ENCODE results near the gene CELA3B.
A peak's percentile ranks its signal among the peaks of the same experiment; 100 is the strongest.
"Not testable (repeated sequence)": the region's sequence is repeated elsewhere in the genome, so short reads cannot be mapped to it uniquely, and the experiment has no call there.

Gene CELA3B

DNA sequence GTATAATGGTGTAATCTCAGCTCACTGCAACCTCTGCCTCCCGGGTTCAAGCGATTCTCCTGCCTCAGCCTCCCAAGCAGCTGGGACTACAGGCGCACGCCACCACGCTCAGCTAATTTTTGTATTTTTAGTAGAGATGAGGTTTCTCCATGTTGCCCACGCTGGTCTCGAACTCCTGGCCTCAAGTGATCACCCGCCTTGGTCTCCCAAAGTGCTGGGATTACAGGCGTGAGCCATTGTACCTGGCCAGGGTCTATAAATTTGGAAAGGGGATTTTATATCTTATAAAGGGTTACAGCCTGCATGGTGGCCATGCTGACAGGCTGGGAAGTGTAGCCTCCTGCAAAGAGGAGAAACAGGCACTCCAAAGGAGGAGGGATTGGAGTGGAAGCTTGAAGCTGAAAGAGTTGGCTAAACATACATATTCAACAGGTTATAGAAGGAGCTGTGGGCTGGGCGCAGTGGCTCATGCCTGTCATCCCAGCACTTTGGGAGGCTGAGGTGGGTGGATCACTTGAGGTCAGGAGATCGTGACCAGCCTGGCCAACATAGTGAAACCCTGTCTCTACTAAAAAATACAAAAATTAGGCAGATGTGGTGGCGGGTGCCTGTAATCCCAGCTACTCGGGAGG is 37.9 kb downstream of the CELA3B start:
- not testable (repeated sequence) for FAIRE-seq

DNA sequence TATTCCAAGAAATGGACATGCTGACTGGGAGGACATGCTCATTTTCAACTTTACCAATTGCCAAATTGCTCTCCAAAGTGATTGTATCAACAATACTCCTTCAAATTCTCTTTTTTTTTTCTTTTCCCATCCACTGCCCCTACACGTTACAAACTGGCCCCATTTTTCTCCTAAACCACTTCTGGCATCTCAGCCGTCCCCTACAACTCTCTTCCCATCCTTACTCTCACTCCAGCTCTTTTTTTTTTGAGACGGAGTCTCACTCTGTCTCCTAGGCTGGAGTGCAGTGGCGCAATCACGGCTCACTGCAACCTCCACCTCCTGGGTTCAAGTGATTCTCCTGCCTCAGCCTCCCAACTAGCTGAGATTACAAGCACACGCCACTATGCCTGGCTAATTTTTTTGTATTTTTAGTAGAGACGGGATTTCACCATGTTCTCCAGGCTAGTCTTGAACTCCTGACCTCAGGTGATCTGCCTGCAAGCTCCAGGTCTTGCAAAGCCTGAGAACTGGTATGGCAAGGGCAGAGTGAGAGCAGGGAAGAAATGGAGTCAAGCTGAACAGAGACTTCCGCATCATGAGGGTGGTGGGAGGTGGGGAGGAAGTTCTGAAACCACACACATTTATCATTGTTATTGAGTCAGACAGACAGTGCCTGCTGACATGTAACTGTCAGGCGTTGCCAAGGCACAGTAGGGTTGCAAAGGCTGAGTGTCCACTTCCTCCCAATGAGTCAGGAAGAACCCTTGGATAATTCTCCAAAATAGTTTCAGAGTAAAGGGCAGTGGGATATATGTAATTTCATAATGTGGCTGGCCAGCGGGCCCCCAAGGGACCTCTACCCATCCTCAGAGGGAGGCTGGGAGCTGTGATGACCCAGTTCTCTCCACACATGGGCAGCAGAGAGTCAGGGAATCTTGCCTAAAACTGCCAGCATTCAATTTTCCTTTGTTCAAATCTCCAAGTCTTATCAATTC is 42.0 kb downstream of the CELA3B start:
- FAIRE-seq = no peak

DNA sequence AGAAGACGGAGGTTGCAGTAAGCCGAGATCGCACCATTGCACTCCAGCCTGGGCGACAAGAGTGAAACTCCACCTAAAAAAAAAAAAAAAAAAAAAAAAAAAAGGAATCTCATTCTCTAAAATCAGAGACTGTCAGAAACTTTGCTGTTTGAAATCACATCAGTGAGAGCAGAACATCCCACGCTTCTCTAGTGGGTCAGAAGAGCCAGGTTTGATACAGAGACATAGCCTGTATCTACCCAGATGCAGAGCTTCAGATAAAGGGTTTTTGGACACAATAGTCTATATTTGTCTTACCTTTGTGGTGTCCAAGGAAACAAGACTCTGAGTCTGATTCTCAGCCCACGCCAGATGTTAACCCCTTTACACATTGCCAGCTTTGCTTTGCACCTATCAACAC is 44.2 kb downstream of the CELA3B start:
- FAIRE-seq = no peak

DNA sequence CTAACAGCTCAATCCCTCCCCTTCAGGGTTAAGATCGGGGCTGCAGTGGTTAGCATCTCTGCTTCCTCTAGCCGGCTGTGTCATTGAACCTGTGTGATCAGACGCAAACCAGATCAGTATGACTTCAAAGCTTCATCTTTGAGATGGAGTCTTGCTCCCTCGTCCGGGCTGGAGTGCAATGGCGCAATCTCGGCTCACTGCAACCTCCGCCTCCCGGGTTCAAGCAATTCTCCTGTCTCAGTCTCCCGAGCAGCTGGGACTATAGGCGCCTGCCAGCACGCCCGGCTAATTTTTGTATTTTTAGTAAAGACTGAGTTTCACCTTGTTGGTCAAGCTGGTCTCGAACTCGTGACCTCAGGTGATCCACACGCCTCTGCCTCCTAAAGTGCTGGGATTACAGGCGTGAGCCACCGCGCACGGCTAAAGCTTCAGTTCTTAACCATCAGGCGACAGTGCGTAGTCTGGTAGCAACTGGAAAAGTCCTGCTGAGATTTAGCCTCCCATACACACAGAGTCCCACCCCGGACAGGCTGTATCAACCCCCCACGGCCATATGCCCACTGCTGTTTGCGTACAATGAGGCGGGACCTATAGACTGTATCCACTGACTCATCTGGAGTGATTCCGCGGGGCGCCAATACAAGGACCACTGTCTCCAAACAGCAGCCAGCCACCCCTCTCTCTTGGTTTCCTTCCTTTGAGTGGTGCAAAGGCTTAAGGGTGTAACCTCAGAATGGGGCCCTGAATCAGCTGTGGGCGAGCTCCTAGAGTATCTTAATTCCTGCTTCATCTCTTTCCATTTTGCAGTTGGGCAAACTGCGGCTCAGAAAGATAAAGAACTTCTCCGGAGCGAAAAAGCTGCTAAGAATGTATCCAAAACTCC is 47.9 kb downstream of the CELA3B start:
- FAIRE-seq = no peak

DNA sequence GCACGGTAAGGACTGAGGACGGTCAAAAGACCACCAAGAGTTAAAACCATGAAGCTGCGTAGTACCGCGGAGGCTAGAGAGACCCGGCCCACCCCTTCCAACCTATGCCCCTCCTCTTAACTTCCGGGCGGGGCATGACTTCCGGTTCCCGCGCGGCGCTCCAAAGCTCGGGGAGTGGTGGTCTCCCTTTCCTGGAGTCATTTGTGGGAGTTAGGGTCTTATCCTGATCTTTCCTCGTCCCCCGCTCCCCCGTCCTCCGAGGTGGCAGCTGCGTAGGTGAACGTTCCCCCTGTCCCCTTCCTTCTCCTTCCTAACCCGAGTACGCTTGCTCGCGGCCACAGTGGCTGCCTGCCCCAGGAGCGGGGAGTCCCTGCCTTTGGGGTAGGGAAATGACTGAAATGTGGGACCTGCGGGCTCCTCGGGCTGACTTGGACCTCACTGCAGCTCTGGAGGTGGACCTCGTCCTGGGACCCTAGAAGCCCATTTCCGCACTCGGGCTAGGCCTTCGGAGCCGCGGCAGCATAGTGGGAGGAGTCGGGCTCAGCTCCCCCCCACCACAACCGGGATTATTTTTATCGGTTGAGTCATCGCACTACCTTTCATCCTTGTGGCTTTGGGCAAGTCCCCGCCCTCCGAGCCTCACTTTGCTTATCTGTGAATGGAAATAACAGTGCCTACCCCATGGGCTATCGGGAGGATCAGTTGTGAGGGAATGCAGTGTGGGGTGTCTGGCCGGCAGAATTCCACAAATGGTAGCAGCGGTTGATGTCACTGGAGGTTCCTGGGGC is 48.7 kb downstream of the CELA3B start:
- peak; percentile 18 for FAIRE-seq

DNA sequence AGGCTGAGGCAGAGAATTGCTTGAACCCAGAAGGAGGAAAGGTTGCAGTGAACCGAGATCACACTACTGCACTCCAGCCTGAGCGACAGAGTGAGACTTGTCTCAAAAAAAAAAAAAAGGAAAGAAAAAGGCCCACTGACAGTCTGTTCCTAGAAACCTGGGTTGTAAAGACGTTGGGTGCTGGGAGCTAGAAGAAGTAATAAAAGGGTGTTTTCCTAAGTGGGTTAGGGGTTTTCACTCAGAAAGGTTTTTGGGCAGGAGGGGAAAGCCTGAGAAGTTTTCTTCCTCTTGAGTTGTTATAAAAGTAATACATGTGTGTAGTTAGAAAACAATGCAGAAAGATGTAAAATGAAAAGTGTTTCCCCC is 50.1 kb downstream of the CELA3B start:
- FAIRE-seq = no peak

DNA sequence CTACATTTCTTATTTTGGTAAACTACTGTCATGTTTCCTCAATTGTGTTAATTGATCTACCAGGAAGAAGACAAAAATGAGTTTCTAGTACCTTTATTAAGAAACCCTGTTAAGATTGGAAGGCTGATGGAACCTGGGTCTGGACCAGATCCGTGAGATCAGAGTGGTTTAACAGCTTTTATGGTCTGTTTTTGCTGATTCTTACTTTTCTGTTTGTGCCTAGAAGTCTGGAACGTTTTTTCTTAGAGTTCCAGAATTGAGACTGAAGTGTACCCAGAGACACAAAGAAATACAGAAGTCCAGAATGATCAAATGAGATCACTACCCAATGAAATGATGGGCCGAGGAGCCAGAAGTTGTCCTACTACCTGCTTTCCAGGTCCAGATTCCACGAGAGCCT is 53.2 kb downstream of the CELA3B start:
- FAIRE-seq = no peak

DNA sequence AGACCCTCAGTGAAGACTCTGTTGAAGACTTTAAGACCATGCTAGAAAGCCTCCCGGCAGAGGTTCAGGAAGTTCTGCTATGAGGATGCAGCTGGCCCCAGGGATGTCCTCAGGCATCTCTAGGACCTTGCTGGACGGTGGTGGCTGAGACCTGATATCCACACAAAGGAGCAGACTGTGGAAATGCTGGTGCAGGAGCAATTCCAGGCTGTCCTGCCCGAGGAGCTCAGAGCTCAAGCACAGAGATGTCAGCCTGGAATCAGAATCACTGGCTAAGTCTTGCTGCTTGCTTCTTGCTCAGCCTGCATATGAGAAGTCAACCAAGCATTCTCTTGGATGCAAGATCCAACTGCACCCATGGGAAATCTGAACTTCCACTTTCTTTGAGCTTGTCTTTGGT is 53.7 kb downstream of the CELA3B start:
- no peak for FAIRE-seq

DNA sequence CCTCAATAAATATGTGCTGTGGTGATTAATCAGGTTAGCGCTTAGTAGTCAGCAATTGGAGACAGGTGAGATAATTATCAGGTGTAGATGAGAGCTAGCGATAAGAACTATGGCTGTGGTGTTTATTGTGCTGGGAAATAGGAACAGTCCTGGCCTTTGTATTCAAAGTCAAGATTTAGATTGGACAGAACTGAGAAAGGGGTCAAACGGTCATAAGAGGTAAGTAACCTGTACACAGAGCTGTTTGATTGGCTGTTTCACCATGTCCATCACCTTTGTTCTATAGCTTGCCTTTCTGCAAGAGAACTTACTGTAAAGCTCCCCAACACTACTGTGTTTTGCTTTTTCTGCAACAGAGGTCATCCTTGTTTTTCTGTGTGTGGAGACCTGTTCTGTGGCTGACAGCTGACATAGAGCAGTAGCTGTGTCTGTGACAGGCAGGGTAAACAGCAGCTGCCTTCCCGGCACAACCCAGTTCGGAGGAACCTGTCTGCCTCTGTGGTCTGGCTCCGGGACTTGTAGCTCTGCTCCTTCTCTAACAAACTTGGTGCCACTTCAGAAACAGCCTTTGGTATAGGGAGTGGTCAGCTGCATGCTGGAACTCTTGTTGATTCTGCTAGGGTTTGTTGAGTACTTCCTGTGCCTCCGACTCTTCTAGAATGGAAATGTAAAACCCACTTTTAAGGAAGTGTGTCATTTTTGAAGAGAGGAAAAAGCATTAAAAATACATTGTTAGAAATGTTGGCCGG is 54.6 kb downstream of the CELA3B start:
- FAIRE-seq = no peak

DNA sequence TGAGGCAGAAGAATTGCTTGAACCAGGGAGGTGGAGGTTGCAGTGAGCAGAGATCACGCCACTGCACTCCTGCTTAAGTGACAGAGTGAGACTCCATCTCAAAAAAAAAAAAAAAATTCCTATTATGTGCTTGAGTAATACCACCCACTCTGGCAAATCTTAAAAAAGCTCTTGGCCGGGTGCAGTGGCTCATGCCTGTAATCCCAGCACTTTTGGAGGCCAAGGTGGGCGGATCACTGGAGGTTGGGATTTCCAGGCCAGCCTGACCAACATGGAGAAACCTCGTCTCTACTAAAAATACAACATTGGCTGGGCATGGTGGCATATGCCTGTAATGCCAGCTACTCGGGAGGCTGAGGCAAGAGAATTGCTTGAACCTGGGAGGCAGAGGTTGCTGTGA is 58.0 kb downstream of the CELA3B start:
- FAIRE-seq = not testable (repeated sequence)

DNA sequence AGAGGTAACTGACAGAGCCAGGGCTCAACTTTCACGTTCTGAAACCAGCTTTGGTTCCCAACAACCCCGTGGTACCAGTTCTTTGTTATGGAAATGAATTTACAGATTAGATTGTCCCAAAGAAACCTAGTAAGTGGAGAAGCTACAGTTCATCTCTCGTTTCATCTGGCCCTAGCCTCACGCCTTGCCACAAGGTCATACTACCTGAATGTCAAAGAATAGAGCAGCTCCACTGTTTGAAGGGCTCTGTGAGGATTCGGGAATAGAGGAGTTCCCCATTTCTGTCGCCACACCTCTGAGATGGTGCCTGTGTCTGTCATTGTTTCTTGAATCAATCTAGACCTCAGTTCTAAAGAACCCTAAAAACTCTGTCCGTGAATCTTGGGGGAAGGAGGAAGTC is 60.7 kb downstream of the CELA3B start:
- no peak for FAIRE-seq

DNA sequence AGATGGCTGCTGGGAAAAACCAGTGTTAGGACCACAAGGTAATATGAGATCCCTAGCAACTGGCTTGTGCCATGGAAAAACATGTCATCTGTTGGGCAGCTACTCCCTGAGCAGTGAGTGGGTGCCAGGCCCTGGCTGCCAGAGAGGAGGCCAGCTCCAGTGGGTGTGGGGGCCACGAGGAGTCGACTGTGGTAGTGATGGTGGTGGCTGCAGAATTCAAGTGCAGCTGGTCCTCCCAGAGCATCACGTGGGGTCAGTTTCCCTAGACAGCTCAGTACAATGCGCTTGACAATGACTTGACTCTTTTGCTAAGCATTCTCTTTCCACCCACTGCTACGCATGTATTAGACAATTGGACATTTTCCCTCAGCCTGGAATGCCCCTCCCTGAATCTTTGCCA is 61.2 kb downstream of the CELA3B start:
- FAIRE-seq = no peak
